A549 (cell line): ENCODE results near the gene PRKD2. TPM values are rescaled to one million over a fixed set of nuclear protein-coding genes. Genes with fewer than 3 reads are reported as not detected.

Experiments used
- ATAC-seq, 2 experiments: fragments of 200-7000 bp in 1 of 2; fragments of >200 bp in 1 of 2; cut with Nextera tagmentation in 1 of 2; cut with Tn5 transposase in 1 of 2; 3 replicates each; pipeline versions ENCODE4 v1.8.0 to v1.9.1; 2018 to 2020; ENCODE audit warnings: mild to moderate bottlenecking in 1 of 2, moderate library complexity in 1 of 2
- CTCF ChIA-PET: fragments of 300-600 bp; sonication (Branson Sonifier 250); formaldehyde crosslinking; extraction: SDS; loops from one replicate; lab custom pipeline; 2021; ENCODE audit warnings: antibody characterized with exemption, inconsistent platforms; lab: Yijun Ruan, JAX
- POLR2A ChIA-PET: fragments of 350-600 bp; formaldehyde crosslinking; extraction: SDS; loops from one replicate; lab custom pipeline; 2021; ENCODE audit warnings: antibody characterized with exemption, inconsistent platforms; lab: Yijun Ruan, JAX
- DNase-seq, 2 experiments: peaks; one replicate each; pipeline versions ENCODE4 v3.0.0 to v3.0.0-alpha.2; 2011 to 2016; ENCODE audit warnings: low read depth in 1 of 2, low spot score in 1 of 2
- FAIRE-seq: peaks from 2 replicates; lab custom pipeline; 2011; peaks lifted over from hg19 to GRCh38; lab: Jason Lieb, UNC
- H3K27ac ChIP-seq, 2 experiments: fragments of >200 bp; sonication (Bioruptor Twin); formaldehyde crosslinking; 3 replicates each; pipeline ENCODE4 v1.5.1; 2016 to 2017
- H3K4me1 ChIP-seq: fragments of >200 bp; sonication (Bioruptor Twin); formaldehyde crosslinking; 3 replicates; pipeline ENCODE4 v1.6.1; 2016
- H3K4me2 ChIP-seq: fragments of >200 bp; sonication (Bioruptor Twin); formaldehyde crosslinking; 3 replicates; pipeline ENCODE4 v1.6.1; 2016
- H3K4me3 ChIP-seq: fragments of >200 bp; sonication (Bioruptor Twin); formaldehyde crosslinking; 3 replicates; pipeline ENCODE4 v1.5.1; 2016
- H3K9me3 ChIP-seq: fragments of >200 bp; sonication (Bioruptor Twin); formaldehyde crosslinking; 3 replicates; pipeline ENCODE4 v1.6.1; 2016
- BCL3 ChIP-seq: fragments of >200 bp; sonication (Bioruptor Twin); formaldehyde crosslinking; IDR thresholded peaks from 3 replicates; pipeline ENCODE4 v1.6.1; 2016
- CHD2 ChIP-seq: fragments of 150-350 bp; IDR thresholded peaks from 2 replicates; pipeline ENCODE4 v1.6.1; 2014; ENCODE audit warnings: low read length; ENCODE audit not compliant: partially characterized antibody
- CHD4 ChIP-seq: fragments of 200-600 bp; sonication (generic); IDR thresholded peaks from 2 replicates; pipeline ENCODE4 v1.6.1; 2016; ENCODE audit warnings: antibody characterized with exemption, mild to moderate bottlenecking, borderline replicate concordance
- E2F6 ChIP-seq: IDR thresholded peaks from 2 replicates; pipeline ENCODE4 v1.6.1; 2012; ENCODE audit warnings: low read depth, borderline replicate concordance
- ESRRA ChIP-seq: fragments of 150-350 bp; IDR thresholded peaks from 2 replicates; pipeline ENCODE4 v1.6.1; 2014; ENCODE audit warnings: mild to moderate bottlenecking, low read length, borderline replicate concordance
- FOSB ChIP-seq: fragments of 250-450 bp; sonication (Bioruptor Pico); IDR thresholded peaks from 2 replicates; pipeline ENCODE4 v1.5.0; 2020; ENCODE audit warnings: mild to moderate bottlenecking, moderate library complexity
- FOSL2 ChIP-seq, 2 experiments: fragments of 450-650 bp in 1 of 2; fragments of >200 bp in 1 of 2; sonication (Bioruptor Twin) in 1 of 2; formaldehyde crosslinking; IDR thresholded peaks; 2 replicates each; pipeline versions ENCODE4 v1.5.0 to v1.6.1; 2016 to 2020; ENCODE audit warnings: mild to moderate bottlenecking in 1 of 2, moderate library complexity in 1 of 2
- HDAC2 ChIP-seq: fragments of 200-600 bp; sonication (generic); IDR thresholded peaks from 2 replicates; pipeline ENCODE4 v1.6.1; 2016
- HEYL ChIP-seq: fragments of 250-450 bp; sonication (Bioruptor Pico); IDR thresholded peaks from 2 replicates; pipeline ENCODE4 v1.8.0; 2021; ENCODE audit warnings: mild to moderate bottlenecking, moderate library complexity
- HOXA7 ChIP-seq: fragments of 250-450 bp; sonication (Bioruptor Pico); IDR thresholded peaks from 2 replicates; pipeline ENCODE4 v1.5.0; 2020; ENCODE audit warnings: mild to moderate bottlenecking, moderate library complexity
- KDM1A ChIP-seq: fragments of 200-600 bp; sonication (generic); IDR thresholded peaks from 2 replicates; pipeline ENCODE4 v1.6.1; 2016; ENCODE audit warnings: low read depth, mild to moderate bottlenecking
- MAFK ChIP-seq: fragments of 450-650 bp; IDR thresholded peaks from 2 replicates; pipeline ENCODE4 v1.6.1; 2014; ENCODE audit not compliant: partially characterized antibody
- MAX ChIP-seq: IDR thresholded peaks from 2 replicates; pipeline ENCODE4 v1.6.1; 2012
- MAZ ChIP-seq: fragments of 150-350 bp; IDR thresholded peaks from 2 replicates; pipeline ENCODE4 v1.6.1; 2014; ENCODE audit warnings: antibody characterized with exemption, low read depth, low read length, borderline replicate concordance
- NFE2L2 ChIP-seq: fragments of 150-350 bp; conservative IDR thresholded peaks from 2 replicates; pipeline ENCODE4 v1.6.1; 2014; ENCODE audit warnings: low read length
- RAD21 ChIP-seq, 2 experiments: fragments of >200 bp in 1 of 2; sonication (Bioruptor Twin) in 1 of 2; formaldehyde crosslinking in 1 of 2; IDR thresholded peaks in 1 of 2; conservative IDR thresholded peaks in 1 of 2; 2 replicates in 1 of 2; 3 replicates in 1 of 2; pipeline ENCODE4 v1.6.1; 2012 to 2018; ENCODE audit warnings: inconsistent platforms in 1 of 2
- RARB ChIP-seq: fragments of 250-450 bp; sonication (Bioruptor Pico); IDR thresholded peaks from 2 replicates; pipeline ENCODE4 v1.8.0; 2021; ENCODE audit warnings: mild to moderate bottlenecking, moderate library complexity
- RCOR1 ChIP-seq: fragments of 150-350 bp; IDR thresholded peaks from 2 replicates; pipeline ENCODE4 v1.6.1; 2014; ENCODE audit warnings: antibody characterized with exemption, low read length, low read depth
- RNF2 ChIP-seq: fragments of 200-600 bp; sonication (generic); IDR thresholded peaks from 2 replicates; pipeline ENCODE4 v1.6.1; 2016; ENCODE audit warnings: low read depth, mild to moderate bottlenecking, antibody characterized with exemption, moderate library complexity, borderline replicate concordance
- TP53 ChIP-seq: fragments of 250-450 bp; sonication (Bioruptor Pico); IDR thresholded peaks from 2 replicates; pipeline ENCODE4 v1.5.0; 2021; ENCODE audit warnings: mild to moderate bottlenecking, moderate library complexity
- USF2 ChIP-seq: fragments of 450-650 bp; IDR thresholded peaks from 2 replicates; pipeline ENCODE4 v1.6.1; 2014; ENCODE audit warnings: antibody characterized with exemption
- ZFP36 ChIP-seq: fragments of 450-650 bp; IDR thresholded peaks from 2 replicates; pipeline ENCODE4 v1.6.1; 2014; ENCODE audit warnings: borderline replicate concordance; ENCODE audit not compliant: partially characterized antibody
- ZSCAN20 ChIP-seq: fragments of 250-450 bp; sonication (Bioruptor Pico); IDR thresholded peaks from 2 replicates; pipeline ENCODE4 v1.8.0; 2022; ENCODE audit warnings: mild to moderate bottlenecking, moderate library complexity
- WGBS: methylation state at CpG from one replicate; pipeline ENCODE4 v1.1.6; 2017; ENCODE audit errors: missing lambda C conversion rate; 5-methylcytosine and 5-hydroxymethylcytosine counted together
- polyA plus RNA-seq, 4 experiments: library from polyadenylated mRNA; depleted of rRNA in 3 of 4; stranded (reverse); fragments of >200 nt; fragmentation: RNase III in 1 of 4; extraction: RNeasy Plus Mini Kit Qiagen cat#74134 plus additional on column Dnase treatment in 1 of 4; gene quantifications; 2 replicates in 3 of 4; 3 replicates in 1 of 4; pipeline ENCODE4 v1.2.3, GENCODE V29; 2011 to 2017

PRKD2 gene
- polyA plus RNA-seq, 2 of the 4 experiments (the other 2 are of a cell fraction) = 8.3 to 24.6 TPM

- no peak for TF ChIP-seq HDAC2
- TF ChIP-seq FOSB (CRISPR knock-in tag) = no peak
- no peak for TF ChIP-seq E2F6
- no peak for TF ChIP-seq ZFP36
- no peak for TF ChIP-seq NFE2L2
- TF ChIP-seq CHD2 = no peak
- no peak for TF ChIP-seq KDM1A
- peaks cover 25% of the 10 kb centered on the region for H3K4me1 ChIP-seq
- DNase-seq = no peak
- H3K27ac ChIP-seq = no peak overlapping the region
- ChIA-PET CTCF (interaction anchor here (0.6 to 28.7 kb wide), 14 partner anchors 9 to 684 kb away, joined by 3 to 737 read pairs (median 4); partner anchors contain the start of genes CALM3 and DACT3), POLR2A (no interaction called here)
- no peak for FAIRE-seq
- H3K4me3 ChIP-seq = no peak overlapping the region
- H3K9me3 ChIP-seq = no peaks in the 10 kb centered on the region
- ATAC-seq = no peak
- no peak overlapping the region for H3K4me2 ChIP-seq
- 65% methylated on average over 14 of the region's 14 CpGs for WGBS
These were observed 79.7 kb downstream of the PRKD2 start for GRCh38 chr19:46637224-46637623.

GRCh38 chr19:46635920-46636761, 80.8 kb downstream of the PRKD2 start, which contains the start of gene GNG8:
Gene GNG8 (minus strand): TSS chr19:46636202. CDS start chr19:46634682, 1,520 bp downstream.
- CTCF ChIA-PET = interaction anchor here (0.7 to 28.7 kb wide), 8 partner anchors 9 to 131 kb away, joined by 3 to 737 read pairs (median 6); partner anchors contain the start of genes CALM3 and DACT3
- TF ChIP-seq HEYL (CRISPR knock-in tag) (no peak), FOSB (CRISPR knock-in tag) (no peak), RNF2 (no peak), ZSCAN20 (CRISPR knock-in tag) (no peak), USF2 (no peak), HOXA7 (CRISPR knock-in tag) (no peak), FOSL2 (IDR thresholded peaks at IDR 0.05) (no peak), FOSL2 (CRISPR knock-in tag; IDR thresholded peaks at IDR 0.05) (no peak), CHD4 (no peak), MAZ (no peak), MAX (no peak), RCOR1 (no peak), RAD21 (conservative IDR thresholded peaks at IDR 0.05 in 1 of 2, IDR thresholded peaks at IDR 0.05 in 1 of 2) (no peak), ESRRA (no peak), TP53 (CRISPR knock-in tag) (no peak), BCL3 (no peak), RARB (CRISPR knock-in tag) (no peak), MAFK (no peak)
- H3K4me3 ChIP-seq = peak within 1 kb of the TSS; percentile 53; the same call in 1 of the 3 replicates
- H3K9me3 ChIP-seq = no peaks in the 10 kb centered on the region
- H3K4me2 ChIP-seq = peak within 1 kb of the TSS; percentile 100
- H3K27ac ChIP-seq = peak within 1 kb of the TSS in 1 of 2 experiments; percentile 69; a peak in 1 of 6 replicates
- POLR2A ChIA-PET = no interaction called here
- ATAC-seq (no peak), FAIRE-seq (no peak), DNase-seq (no peak)
- peaks cover 25% of the 10 kb centered on the region for H3K4me1 ChIP-seq
- 46% methylated on average over 22 of the region's 34 CpGs for WGBS
